Tibial nerve (tissue), 3 donors: ENCODE data around the gene LRRC74B.

Experiments used
- POLR2A ChIP-seq, 2 donors: fragments of 450-650 bp; IDR thresholded peaks; one replicate each; pipeline ENCODE4 v1.6.1; 2017; ENCODE audit warnings: antibody characterized with exemption in 2 of 2, mild to moderate bottlenecking in 2 of 2, moderate library complexity in 2 of 2
- TF ChIP-seq, protein P1 (sequence below), 5 experiments: fragments of 200-600 bp in 3 of 5; fragments of 450-650 bp in 2 of 5; sonication (generic) in 3 of 5; IDR thresholded peaks; one replicate each; pipeline ENCODE4 v1.5.1; 2016 to 2019; ENCODE audit warnings: antibody characterized with exemption in 5 of 5, mild to moderate bottlenecking in 3 of 5, moderate library complexity in 2 of 5

DNA sequence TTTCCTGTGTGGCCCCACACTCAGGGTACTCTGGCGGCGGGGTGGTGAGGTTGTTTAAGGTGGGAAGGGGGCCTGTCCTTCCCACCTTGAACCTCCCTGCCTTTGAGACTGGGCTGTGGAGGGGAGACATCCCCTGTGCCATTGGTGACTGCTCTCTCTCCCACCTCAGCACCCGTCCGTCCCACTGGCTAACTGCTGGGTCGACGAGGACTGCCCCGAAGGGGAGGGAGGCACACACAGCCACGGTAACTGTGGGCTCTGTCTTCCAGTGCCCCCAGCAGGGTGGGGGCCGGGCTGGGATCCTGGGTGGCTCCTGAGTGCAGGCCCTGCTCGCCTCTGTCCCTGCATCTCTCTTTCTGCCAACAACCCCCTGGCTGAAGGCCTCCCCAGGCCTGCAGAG lies 23.2 kb upstream of the LRRC74B start:
- TF ChIP-seq, protein P1, sequence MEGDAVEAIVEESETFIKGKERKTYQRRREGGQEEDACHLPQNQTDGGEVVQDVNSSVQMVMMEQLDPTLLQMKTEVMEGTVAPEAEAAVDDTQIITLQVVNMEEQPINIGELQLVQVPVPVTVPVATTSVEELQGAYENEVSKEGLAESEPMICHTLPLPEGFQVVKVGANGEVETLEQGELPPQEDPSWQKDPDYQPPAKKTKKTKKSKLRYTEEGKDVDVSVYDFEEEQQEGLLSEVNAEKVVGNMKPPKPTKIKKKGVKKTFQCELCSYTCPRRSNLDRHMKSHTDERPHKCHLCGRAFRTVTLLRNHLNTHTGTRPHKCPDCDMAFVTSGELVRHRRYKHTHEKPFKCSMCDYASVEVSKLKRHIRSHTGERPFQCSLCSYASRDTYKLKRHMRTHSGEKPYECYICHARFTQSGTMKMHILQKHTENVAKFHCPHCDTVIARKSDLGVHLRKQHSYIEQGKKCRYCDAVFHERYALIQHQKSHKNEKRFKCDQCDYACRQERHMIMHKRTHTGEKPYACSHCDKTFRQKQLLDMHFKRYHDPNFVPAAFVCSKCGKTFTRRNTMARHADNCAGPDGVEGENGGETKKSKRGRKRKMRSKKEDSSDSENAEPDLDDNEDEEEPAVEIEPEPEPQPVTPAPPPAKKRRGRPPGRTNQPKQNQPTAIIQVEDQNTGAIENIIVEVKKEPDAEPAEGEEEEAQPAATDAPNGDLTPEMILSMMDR (IDR thresholded peaks at IDR 0.05): no peak
- no peak for TF ChIP-seq POLR2A (IDR thresholded peaks at IDR 0.05)
